GM19328 (cell line): ENCODE data around the gene CARNS1.
"Not testable (repeated sequence)": the region's sequence is repeated elsewhere in the genome, so short reads cannot be mapped to it uniquely, and the experiment has no call there.

ENCODE experiments used
- ATAC-seq: cut with Tn5 transposase; IDR thresholded peaks from one replicate; pipeline ENCODE4 v1.9.1; 2021; ENCODE audit warnings: mild to moderate bottlenecking, moderate library complexity; ENCODE audit not compliant: unreplicated experiment

CARNS1 gene

DNA sequence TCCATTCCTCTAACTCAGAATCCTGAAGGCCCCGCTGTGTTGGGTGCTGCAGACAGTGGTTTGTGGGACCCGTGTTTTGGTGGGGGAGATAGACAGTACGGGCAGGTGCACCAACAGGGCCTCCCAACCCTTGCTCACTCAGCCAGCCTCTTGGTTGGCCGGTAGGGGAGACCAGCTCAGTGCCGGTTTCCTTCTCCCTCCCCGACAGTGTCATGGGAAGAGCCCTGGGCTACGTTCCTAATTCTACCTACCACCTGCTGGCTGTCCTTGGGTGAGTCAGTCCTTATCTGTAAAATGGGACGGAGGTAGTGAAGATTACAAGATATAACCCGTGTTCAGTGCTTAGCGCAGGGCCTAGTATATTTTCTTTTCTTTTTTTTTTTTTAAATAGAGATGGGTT is 47.7 kb downstream of the CARNS1 start:
- ATAC-seq, result no peak

DNA sequence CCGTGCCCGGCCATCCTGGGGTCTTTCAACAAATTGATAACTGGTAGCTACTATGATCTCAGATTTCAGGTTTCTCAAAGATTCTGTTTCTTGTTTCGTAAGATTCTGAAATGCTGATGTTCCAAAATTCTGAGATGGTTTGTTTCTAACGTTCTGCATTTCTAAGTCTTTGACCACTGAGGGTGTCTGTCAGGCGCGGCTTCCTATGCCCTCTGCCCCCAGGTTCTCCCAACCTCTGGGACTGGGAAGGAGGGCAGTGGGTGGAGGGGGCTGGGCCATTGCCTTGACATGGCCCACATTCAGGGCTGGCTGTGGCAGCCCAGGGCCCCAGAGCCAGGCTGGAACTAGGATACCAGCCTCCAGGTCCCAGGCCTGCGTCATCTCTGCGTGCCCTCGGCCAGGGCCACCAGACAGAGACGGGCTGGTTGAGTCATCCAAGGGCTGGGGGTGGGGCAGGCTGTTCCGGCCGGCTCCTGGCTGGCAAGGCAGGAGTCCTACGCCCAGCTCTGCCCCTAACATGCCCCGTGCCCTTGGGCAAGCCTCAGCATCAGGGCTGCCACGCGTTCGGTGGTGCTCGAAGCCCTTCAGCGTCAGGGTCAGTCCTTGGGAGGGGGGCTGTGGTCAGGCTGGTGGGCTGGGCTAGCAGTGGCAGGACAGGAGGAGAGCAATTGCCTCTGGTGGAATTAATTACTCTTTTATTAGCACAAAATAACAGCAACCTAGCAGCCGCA is 48.4 kb downstream of the CARNS1 start:
- no peak for ATAC-seq

DNA sequence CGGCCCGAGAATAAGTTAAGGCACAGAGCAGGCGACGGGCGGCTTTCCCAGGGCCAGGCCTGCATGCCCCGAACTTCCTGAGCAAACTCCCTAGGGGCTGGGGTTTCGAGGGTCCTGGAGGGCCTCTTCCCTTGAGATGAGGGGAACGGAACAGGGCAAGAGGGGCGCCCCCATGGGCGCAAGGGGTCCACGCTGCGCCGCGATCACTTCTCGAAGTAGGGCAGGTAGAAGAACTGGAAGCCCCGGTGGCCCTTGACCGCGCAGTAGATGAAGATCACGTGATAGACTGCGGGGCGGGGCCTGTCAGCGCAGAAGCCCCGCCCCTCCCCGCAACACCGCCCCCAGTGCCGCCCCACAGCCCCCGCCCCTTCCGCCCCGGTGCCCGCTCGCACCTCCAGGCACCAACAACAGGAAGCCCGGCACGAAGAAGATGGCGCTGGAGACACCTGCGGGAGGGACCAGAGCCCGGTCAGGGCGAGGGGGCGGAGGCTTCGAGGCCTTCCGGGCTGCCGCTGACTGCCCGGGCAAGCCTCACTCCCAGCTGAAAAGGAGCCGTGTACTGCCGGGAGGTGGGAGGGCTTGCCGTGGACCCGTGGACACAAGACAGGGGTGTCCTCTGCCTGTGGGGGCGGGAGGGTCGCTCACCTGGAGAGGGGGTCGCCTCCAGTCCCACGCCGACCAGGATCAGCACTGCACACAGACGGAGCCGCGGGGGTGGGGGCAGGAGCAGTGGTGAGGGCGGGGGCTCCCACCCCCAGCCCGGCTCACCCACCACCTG is 49.1 kb downstream of the CARNS1 start:
- ATAC-seq, result peak; percentile 35

DNA sequence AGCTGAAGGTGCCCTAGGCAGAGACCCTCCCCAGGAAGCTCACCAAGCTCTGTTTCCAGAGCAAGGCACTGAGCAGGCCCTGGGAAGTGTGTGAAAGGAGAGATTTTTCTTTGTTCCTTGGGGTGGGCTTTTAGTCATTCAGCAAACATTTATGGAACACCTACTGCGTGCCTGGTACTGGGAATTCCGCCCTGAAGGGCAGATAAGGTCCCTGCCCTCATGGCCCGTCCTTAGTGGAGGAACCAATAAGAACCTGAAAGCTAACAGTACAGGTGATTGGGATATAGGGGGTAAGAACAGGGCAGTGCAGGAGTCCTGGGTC is 49.7 kb downstream of the CARNS1 start:
- no peak for ATAC-seq

DNA sequence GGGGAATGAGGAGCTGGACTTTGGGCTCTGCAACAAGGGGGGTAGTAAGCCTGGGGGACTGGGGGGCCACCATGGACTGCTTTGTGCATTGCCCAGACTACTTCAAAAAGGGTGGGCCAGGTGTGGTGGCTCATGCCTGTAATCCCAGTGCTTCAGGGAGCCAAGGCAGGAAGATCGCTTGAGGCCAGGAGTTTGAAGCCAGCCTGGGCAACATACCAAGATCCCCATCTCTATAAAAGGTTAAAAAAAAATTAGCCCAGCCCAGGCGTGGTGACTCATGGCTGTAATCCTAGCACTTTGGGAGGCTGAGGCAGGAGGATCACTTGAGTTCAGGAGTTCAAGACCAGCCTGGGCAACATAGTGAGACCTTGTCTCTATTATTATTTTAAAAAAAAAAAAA is 50.1 kb downstream of the CARNS1 start:
- ATAC-seq, result not testable (repeated sequence)

DNA sequence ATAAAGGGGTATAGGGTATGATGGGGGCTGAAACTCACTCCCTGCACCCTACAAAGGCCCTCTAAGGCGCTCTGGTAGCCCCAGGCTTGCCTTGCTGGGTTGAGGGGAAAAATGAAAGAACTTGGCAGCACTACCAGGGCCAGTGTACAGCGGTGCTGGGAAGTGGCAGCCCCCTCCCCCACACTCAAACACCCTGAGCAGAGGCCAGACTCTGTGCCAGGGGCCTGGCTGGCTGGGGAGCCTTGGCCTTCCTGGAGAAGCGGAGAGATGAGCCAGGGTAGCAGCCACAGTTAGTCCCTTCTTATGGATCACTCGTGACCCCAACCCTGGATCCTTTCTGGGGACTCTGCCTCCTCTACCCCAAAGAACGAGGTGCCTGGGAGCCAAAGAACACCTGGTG is 50.9 kb downstream of the CARNS1 start:
- ATAC-seq, result no peak

DNA sequence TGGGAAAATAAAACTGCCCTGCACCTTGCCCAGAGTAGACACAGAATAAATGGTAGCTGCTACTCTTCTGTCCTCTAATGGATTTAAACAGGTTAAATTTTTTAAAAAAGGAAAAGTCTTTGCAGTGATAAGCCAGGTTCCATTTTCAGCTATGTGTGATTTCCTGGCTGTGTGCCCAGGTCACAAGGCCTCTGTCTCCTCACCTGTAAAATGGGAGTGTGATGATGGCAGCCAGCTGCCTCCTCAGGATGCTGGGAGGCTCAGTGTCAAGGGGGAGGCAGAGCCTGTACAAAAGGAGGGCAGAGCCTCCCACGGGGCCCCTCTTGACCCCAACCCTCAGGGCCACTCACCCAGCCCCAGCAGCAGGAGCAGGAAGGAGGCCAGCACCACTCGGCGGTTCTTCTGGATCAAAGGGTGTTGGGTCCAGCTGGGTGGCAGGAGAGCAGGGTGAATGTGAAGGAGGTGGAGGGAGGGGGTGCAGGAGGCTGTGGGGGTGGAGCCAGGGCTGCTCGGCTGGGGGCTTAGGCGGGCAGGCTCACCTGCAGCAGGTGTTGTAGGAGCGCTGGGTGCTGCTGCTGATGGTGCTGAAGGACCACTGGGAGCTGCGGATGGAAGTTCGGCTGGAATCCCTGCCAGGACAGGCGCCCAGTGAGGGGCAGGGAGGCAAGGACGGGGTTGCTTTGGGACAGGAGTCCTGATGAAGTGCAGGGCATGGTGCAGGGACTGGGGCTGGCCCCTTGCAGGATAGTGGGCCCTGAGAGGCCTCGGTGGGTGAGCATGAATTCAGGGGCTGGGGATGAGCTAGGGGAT is 51.7 kb downstream of the CARNS1 start:
- ATAC-seq, result no peak

DNA sequence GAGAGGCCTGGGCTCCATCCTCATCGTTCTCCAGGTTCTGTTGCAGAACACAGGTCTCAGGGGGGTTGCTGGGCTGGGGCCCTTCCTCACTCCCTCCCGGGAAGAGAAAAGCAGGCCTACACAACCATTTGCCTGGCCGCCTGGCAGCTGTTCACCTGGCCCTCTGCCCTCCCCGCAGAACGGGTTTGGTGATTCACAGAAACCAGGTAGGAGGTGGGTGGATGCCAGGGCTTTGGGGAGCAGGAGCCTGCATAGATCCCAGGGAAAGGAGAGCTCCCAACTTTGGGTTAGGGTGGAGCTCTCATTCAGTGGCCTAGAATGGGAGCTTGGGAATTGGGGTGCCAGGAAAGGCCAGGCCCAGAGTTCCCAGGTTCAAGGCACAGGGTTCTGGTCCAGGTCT is 52.6 kb downstream of the CARNS1 start:
- ATAC-seq, result no peak

DNA sequence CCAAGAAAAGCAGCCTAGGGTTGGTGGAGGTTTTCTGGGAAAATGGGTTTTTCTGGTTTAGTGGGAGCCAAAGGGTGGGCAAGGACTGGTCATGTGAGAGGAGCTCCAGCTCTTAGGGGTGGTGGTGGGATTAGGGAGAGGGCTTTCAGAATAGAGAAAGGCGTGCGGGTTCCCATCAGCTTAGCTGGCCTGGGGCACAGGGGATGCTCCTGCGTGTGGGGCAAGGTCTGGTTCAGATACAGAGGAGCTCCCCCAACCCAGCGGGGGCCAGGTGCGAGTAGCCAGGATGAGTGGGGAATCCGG is 52.9 kb downstream of the CARNS1 start:
- no peak for ATAC-seq

DNA sequence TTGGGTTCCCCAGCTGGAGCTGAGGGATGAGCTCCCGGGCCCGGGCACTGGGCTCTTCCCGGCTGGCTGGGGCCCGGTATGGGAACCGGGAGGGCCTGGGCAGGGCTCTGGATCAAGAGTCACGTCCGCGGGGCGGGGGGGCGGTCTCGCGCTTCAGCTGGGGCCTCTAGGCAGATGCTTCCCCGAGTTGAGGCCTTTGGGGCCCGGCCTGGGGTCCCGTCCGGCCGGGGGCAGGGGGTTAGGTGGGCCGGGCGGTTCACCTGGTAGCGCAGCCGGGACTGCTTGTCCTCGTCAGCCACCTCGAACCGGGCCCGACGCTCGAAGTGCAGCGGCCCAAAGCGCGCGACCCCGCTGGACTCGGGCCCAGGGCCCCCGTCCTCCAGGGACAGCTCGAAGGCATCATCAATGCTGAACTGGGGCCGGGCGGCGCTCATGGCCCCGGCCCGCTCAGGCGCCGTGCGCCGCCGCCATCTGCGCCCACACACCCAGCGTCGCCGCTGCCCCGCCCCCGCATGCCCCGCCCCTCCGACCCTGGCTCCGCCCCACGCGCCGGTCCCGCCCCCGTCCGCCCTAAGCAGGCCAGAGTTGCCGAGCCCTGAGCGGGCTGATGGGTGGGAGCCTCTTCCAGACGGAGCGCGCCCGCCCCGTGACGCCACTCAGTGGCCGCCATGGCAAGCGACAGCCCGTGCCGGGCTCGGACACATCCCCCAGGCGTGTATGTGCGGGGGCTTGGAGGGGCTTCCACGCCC is 53.5 kb downstream of the CARNS1 start, which contains the start of gene TMEM134:
Gene TMEM134, minus strand, starts transcription at position 493 of the 749 bp plus-strand sequence. Its CDS starts 59 bp downstream, at position 434.
- ATAC-seq, result peak; percentile 72

DNA sequence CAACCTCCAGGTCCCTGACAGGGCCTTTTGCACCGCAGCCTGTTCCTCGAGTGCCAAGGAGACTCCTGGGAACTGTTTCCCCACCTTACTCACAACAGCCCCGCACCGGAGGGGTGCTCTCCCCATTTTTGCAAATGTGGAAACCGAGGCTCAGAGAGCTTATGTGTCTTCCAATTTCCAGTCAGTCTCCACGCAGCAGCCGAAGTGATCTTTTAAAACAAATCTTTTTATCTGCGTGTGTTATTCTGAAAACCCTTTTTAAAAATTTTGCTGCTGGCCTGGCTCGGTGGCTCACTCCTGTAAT is 54.0 kb downstream of the CARNS1 start:
- no peak for ATAC-seq

DNA sequence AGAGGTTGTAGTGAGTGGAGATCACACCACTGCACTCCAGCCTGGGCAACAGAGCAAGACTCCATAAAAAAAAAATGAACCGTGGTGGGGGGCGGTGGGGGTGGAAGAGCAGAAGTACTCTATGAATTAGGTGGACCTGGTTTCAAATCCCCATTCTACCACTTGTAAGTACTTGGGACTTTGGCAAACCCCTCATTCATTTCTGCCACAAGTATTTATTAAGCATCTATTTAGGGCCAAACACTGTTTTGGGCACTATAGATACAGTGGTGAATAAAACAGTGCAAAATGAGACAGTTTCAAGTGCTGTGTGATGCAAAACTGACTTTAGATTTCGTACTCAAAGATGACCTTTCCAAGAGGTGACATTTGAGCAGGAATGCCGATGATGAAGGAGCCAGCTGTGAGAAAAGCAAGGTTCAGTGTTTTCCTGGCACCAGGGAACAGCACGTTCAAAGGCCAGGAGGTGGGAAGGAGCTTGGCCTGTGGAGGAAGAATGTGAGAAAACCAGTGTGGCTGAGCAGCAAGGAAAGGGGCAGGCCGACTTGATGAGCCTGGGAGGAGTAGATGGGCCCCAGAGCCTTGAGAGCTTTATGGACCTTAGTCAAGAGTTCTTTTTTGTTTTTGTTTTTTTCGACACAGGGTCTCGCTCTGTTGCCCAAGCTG is 55.0 kb downstream of the CARNS1 start:
- no peak for ATAC-seq

DNA sequence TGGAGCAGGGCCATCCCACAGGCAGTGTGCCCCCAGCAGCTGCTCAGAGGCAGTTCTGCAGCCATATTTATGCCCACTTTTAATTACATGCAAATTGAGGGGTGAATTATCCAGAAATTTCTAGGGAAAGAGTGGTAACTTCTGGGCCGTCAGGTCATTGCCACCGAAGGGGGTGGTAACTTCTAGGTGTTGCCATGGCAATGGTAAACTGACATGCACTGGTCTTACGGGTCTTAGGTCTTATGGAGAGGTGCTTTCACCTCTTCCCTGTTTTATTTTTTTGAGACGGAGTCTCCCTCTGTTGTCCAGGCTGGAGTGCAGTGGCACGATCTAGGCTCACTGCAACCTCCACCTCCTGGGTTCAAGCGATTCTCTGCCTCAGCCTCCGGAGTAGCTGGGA is 57.4 kb downstream of the CARNS1 start:
- ATAC-seq, result no peak
